ENCODE measurements around the gene LIN7A.

LIN7A gene

DNA sequence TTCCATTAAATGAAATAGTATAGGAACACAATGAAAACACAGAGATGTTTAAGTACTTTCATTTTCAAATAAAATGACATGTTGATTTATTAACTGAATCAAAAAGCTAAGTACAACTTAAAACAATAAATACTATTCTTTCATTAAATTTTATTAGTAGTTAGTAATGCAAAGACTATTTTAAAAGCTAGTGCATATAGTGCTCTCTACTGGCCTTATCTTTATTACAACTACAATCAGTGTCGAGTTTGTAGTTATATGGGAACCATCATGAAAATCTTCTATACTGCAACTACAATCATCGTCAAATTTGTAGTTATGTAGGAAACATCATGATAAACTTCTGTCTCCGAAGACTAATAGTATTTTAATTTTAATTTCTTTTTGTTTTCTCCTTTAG is 8.9 kb upstream of the LIN7A start:
- Histone ChIP-seq H3K27me3 (replicated peaks; ENCODE audit: control insufficient read depth, insufficient read depth, low read length) (no peaks in the 10 kb centered on the region), H3K9me3 (ENCODE audit: control insufficient read depth, low read length) (no peaks in the 10 kb centered on the region), H3K9ac (ENCODE audit: low read length) (no peak overlapping the region), H3K36me3 (ENCODE audit: control insufficient read depth, insufficient read depth, low read length, severe bottlenecking) (no peaks in the 10 kb centered on the region), H3K4me1 (ENCODE audit: control insufficient read depth, insufficient read depth, low read length) (peaks cover 6% of the 10 kb centered on the region), H3K4me3 (ENCODE audit: low read length) (no peak overlapping the region)
- DNase-seq (ENCODE audit: low read depth), result peak; percentile 56

DNA sequence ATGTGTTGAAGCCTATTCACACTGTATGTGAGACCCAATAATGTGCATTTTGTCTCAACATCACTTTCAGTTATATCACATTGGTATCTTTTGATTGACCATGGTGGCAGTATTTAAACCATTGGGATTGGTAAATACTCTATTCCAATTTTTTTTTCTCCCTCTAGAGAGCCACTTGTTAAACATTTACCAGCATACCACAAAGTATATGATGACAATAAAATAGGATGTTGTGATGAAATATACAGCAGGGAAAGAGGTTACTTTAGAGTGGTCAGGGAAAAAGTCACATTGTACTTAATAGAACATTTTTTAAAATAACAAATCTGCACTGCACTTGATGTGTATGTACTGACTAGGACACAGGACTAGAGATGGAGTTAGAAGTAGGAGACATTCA is 5.6 kb upstream of the LIN7A start:
- Histone ChIP-seq H3K9ac (ENCODE audit: low read length) (no peak overlapping the region), H3K4me3 (ENCODE audit: low read length) (no peak overlapping the region), H3K27me3 (replicated peaks; ENCODE audit: control insufficient read depth, insufficient read depth, low read length) (no peaks in the 10 kb centered on the region), H3K36me3 (ENCODE audit: control insufficient read depth, insufficient read depth, low read length, severe bottlenecking) (no peaks in the 10 kb centered on the region), H3K4me1 (ENCODE audit: control insufficient read depth, insufficient read depth, low read length) (peaks cover 8% of the 10 kb centered on the region), H3K9me3 (ENCODE audit: control insufficient read depth, low read length) (no peaks in the 10 kb centered on the region)
- DNase-seq (ENCODE audit: low read depth), result no peak

DNA sequence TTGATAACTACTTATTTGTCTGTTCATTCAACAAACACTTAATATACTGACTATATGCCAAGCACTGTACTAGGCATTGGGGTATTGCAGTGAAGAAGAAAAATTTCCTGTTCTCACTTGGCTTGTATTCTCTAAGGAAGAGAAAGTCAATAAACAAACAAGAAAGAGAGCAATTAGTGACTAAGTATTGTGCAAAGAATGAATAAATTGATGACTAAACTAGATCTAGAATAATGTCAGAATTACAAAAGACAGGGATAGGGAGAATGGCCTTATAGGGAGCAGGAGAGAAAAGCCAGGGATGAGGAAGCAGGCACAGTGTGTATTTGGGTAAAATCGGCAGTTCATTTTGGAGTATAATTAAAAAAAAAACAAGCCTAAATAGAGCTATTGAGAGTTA is 4.2 kb upstream of the LIN7A start:
- H3K4me3 ChIP-seq (ENCODE audit: low read length), result no peak overlapping the region
- H3K9me3 ChIP-seq (ENCODE audit: control insufficient read depth, low read length), result no peaks in the 10 kb centered on the region
- H3K4me1 ChIP-seq (ENCODE audit: control insufficient read depth, insufficient read depth, low read length), result peaks cover 12% of the 10 kb centered on the region
- H3K36me3 ChIP-seq (ENCODE audit: control insufficient read depth, insufficient read depth, low read length, severe bottlenecking), result no peaks in the 10 kb centered on the region
- H3K27me3 ChIP-seq (replicated peaks; ENCODE audit: control insufficient read depth, insufficient read depth, low read length), result no peaks in the 10 kb centered on the region
- H3K9ac ChIP-seq (ENCODE audit: low read length), result no peak overlapping the region
- DNase-seq (ENCODE audit: low read depth), result peak; percentile 18

DNA sequence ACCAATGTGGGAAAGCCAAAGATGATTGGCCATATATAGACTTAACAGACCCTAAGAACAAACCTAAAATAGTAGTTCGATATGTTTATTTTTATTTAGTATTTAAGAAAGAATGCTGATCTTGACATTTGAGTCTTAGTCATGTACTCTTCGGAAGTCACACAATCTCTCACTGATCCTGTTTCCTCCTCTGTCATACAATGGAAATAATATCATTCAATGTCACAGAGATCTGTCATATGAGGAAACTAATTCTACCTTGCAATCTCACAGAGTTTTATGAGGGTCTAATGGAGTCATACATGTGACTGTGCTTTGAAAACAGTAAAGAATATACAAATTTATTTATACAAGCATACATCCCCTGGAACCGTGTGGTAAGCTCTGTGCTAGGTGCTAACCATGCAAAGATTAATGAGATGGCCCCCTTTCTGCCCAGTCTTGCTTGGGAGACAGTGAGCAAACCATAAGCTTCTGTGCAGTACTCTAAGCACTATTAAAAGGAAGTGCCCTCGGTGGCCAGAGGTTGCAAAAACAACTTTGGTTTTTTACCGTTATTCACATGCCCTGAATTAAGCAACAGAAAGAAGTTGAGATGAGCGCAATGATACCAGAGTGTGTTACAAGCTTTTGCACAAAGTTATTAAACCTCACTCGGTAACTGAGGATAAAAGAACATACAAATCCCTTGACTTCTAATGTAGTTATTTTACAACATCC is 1.7 kb upstream of the LIN7A start:
- Histone ChIP-seq H3K4me1 (ENCODE audit: control insufficient read depth, insufficient read depth, low read length) (peaks cover 17% of the 10 kb centered on the region), H3K27me3 (replicated peaks; ENCODE audit: control insufficient read depth, insufficient read depth, low read length) (no peaks in the 10 kb centered on the region), H3K9ac (ENCODE audit: low read length) (no peak overlapping the region), H3K36me3 (ENCODE audit: control insufficient read depth, insufficient read depth, low read length, severe bottlenecking) (no peaks in the 10 kb centered on the region), H3K4me3 (ENCODE audit: low read length) (no peak overlapping the region), H3K9me3 (ENCODE audit: control insufficient read depth, low read length) (no peaks in the 10 kb centered on the region)
- no peak for DNase-seq (ENCODE audit: low read depth)

DNA sequence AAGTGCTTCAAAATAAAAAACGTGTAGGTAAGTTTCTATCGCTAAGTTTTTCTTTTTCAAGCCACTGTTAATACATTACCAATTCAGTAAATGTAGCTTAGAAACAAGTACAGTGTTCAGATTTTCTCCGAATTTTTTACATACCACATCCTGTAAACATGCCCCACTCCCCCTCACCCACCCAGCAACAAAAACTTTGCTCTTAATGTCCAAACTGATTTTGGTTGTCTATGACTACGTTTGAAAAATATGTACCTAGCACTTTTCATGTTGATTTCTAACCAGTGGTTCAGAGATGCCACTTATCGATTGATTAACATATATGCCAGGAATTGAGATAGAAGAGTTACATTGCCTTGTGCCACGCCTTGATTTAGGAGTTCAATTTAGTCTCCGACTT is 663 bp upstream of the LIN7A start:
- Histone ChIP-seq H3K9ac (ENCODE audit: low read length) (no peak overlapping the region), H3K36me3 (ENCODE audit: control insufficient read depth, insufficient read depth, low read length, severe bottlenecking) (no peaks in the 10 kb centered on the region), H3K9me3 (ENCODE audit: control insufficient read depth, low read length) (no peaks in the 10 kb centered on the region), H3K27me3 (replicated peaks; ENCODE audit: control insufficient read depth, insufficient read depth, low read length) (no peaks in the 10 kb centered on the region), H3K4me1 (ENCODE audit: control insufficient read depth, insufficient read depth, low read length) (peaks cover 17% of the 10 kb centered on the region), H3K4me3 (ENCODE audit: low read length) (no peak overlapping the region)
- no peak for DNase-seq (ENCODE audit: low read depth)

DNA sequence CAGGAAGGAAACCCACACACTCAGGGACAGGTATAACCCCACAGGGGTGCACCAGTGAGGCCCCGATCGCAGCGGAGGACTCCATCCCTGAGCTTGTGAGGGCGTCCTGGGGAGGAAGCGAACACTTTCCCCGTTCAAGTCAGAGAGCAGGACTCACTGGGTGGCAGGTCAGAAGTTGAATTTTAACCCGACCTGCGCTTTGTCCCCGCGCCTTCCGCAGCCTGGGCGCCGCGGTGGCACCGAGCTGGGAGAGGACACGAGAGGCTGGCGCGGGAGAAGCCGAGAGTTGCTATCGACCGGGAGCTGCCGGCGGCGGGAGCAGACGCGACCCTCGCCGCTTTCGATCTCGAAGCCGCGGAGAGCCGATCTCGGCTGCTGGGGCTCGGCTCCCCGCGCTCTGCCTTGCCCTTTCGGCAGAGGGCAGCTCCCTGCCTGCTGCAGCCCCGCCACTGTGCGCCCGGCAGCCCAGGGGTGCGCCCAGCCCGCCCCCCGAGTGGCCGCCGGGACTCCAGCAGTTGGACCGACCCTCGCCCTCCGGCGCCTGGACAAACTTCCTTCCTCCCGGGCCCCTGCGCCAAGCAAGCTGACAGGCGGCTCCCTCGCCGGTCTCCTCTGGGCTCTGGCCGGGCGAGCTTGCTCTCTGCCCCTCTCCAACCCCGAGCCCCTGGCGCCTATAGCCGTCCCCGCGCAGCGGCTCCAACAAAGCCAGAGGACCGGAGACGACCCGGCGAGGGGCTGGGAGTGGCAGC is 918 bp downstream of the LIN7A start:
- DNase-seq (ENCODE audit: low read depth), result peak; percentile 72
- Histone ChIP-seq H3K27me3 (replicated peaks; ENCODE audit: control insufficient read depth, insufficient read depth, low read length) (no peaks in the 10 kb centered on the region), H3K36me3 (ENCODE audit: control insufficient read depth, insufficient read depth, low read length, severe bottlenecking) (no peaks in the 10 kb centered on the region), H3K9ac (ENCODE audit: low read length) (peak overlapping the region; percentile 83), H3K9me3 (ENCODE audit: control insufficient read depth, low read length) (no peaks in the 10 kb centered on the region), H3K4me1 (ENCODE audit: control insufficient read depth, insufficient read depth, low read length) (peaks cover 13% of the 10 kb centered on the region), H3K4me3 (ENCODE audit: low read length) (peak overlapping the region; percentile 91)

DNA sequence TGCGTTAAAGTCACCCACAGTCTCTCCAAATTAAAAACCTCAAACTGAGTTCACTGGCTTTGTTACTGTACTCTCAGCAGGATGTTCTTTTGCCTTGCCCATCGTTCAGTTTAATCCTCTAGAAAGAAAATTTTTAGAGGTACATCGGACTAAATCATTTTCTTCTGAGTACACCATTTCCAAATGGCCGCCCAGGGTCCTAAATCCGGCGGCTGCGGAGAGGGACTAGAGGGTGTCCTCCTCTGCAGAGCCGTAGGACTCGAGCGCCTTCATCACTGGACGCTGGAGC is 1.4 kb downstream of the LIN7A start:
- Histone ChIP-seq H3K4me1 (ENCODE audit: control insufficient read depth, insufficient read depth, low read length) (peaks cover 9% of the 10 kb centered on the region), H3K4me3 (ENCODE audit: low read length) (peak overlapping the region; percentile 91), H3K9ac (ENCODE audit: low read length) (peak overlapping the region; percentile 83), H3K27me3 (replicated peaks; ENCODE audit: control insufficient read depth, insufficient read depth, low read length) (no peaks in the 10 kb centered on the region), H3K9me3 (ENCODE audit: control insufficient read depth, low read length) (no peaks in the 10 kb centered on the region), H3K36me3 (ENCODE audit: control insufficient read depth, insufficient read depth, low read length, severe bottlenecking) (no peaks in the 10 kb centered on the region)
- peak; percentile 72 for DNase-seq (ENCODE audit: low read depth)

DNA sequence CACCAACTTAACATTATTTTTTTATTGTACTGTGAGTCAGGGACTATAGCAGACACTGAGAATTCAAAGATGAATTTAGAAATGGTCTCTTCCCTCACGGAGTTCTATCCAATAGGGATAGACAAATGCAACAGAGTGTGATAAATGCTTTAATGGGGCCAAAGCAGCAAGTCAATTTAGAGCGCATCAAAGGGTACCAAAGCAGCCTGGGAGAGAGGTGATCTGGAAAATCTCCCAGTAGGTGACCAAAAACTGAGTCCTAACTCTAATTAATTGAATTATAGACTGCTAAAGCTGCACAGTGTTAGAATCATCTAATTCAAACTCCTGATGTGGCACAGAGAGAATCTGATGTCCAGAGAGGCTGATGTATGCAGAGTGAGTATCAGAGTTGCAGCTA is 2.6 kb downstream of the LIN7A start:
- Histone ChIP-seq H3K9me3 (ENCODE audit: control insufficient read depth, low read length) (no peaks in the 10 kb centered on the region), H3K4me1 (ENCODE audit: control insufficient read depth, insufficient read depth, low read length) (peaks cover 9% of the 10 kb centered on the region), H3K27me3 (replicated peaks; ENCODE audit: control insufficient read depth, insufficient read depth, low read length) (no peaks in the 10 kb centered on the region), H3K4me3 (ENCODE audit: low read length) (no peak overlapping the region), H3K9ac (ENCODE audit: low read length) (no peak overlapping the region), H3K36me3 (ENCODE audit: control insufficient read depth, insufficient read depth, low read length, severe bottlenecking) (no peaks in the 10 kb centered on the region)
- no peak for DNase-seq (ENCODE audit: low read depth)

DNA sequence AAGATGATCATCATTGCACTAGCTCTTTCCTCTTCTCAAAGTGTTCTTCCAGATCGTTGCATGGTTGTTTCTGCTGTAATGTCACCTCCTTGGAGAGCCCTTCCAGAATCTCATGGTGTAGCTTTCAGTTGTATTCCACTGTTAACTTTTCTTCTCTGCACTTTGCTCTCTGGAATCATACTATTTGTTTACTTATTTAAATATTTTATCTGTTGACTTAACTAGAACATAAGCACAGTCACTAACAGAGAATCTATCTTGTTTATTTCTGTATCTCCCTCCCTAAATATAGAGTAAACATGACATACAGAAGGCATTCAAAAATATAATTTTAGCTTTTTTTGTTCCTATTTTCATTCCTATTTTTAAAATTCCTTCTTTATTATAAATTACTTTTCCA is 11.8 kb downstream of the LIN7A start:
- no peak overlapping the region for H3K9ac ChIP-seq (ENCODE audit: low read length)
- no peak overlapping the region for H3K4me3 ChIP-seq (ENCODE audit: low read length)
- H3K27me3 ChIP-seq (replicated peaks; ENCODE audit: control insufficient read depth, insufficient read depth, low read length), result no peaks in the 10 kb centered on the region
- H3K9me3 ChIP-seq (ENCODE audit: control insufficient read depth, low read length), result no peaks in the 10 kb centered on the region
- H3K4me1 ChIP-seq (ENCODE audit: control insufficient read depth, insufficient read depth, low read length), result no peaks in the 10 kb centered on the region
- no peak for DNase-seq (ENCODE audit: low read depth)
- no peaks in the 10 kb centered on the region for H3K36me3 ChIP-seq (ENCODE audit: control insufficient read depth, insufficient read depth, low read length, severe bottlenecking)

DNA sequence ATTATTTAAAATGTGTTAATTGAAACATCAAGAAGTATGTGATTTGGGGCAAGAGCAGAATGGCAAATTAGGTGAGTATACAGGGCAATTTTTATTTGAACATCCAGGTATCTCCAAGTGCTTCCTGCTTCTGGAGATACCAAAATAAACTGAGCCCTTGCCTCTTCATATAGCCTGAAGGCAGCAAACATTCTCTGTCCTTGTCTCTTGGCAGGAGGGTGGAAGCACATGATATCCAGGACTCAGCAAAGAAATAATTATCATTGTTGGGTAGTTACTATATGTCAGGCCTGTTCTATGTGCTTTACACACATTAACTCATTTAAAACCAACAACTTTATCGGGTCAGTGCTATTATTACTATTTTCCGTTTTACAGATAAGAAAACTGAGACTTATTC is 12.5 kb downstream of the LIN7A start:
- Histone ChIP-seq H3K27me3 (replicated peaks; ENCODE audit: control insufficient read depth, insufficient read depth, low read length) (no peaks in the 10 kb centered on the region), H3K9me3 (ENCODE audit: control insufficient read depth, low read length) (no peaks in the 10 kb centered on the region), H3K9ac (ENCODE audit: low read length) (no peak overlapping the region), H3K36me3 (ENCODE audit: control insufficient read depth, insufficient read depth, low read length, severe bottlenecking) (no peaks in the 10 kb centered on the region), H3K4me3 (ENCODE audit: low read length) (no peak overlapping the region), H3K4me1 (ENCODE audit: control insufficient read depth, insufficient read depth, low read length) (no peaks in the 10 kb centered on the region)
- peak; percentile 29 for DNase-seq (ENCODE audit: low read depth)

DNA sequence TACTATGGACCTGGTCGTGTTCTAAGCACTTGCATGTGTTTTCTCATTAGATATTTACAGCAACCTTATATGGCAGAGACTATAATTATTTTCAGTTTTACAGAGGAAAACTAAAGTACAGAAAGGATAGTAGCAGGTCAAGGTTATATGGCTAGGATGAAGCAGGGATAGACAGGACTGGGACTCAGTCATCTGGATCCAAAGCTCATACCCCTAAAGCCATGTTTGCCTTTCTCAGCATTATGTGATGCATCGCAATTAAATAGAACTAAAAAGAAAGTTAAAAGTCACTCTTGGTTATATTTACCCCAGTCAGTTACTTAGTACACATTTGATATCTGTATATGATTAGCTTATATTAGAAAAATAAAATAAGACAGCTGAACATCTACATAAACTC is 13.3 kb downstream of the LIN7A start:
- H3K27me3 ChIP-seq (replicated peaks; ENCODE audit: control insufficient read depth, insufficient read depth, low read length), result no peaks in the 10 kb centered on the region
- H3K4me1 ChIP-seq (ENCODE audit: control insufficient read depth, insufficient read depth, low read length), result no peaks in the 10 kb centered on the region
- H3K9ac ChIP-seq (ENCODE audit: low read length), result no peak overlapping the region
- no peak overlapping the region for H3K4me3 ChIP-seq (ENCODE audit: low read length)
- DNase-seq (ENCODE audit: low read depth), result no peak
- H3K36me3 ChIP-seq (ENCODE audit: control insufficient read depth, insufficient read depth, low read length, severe bottlenecking), result no peaks in the 10 kb centered on the region
- no peaks in the 10 kb centered on the region for H3K9me3 ChIP-seq (ENCODE audit: control insufficient read depth, low read length)

DNA sequence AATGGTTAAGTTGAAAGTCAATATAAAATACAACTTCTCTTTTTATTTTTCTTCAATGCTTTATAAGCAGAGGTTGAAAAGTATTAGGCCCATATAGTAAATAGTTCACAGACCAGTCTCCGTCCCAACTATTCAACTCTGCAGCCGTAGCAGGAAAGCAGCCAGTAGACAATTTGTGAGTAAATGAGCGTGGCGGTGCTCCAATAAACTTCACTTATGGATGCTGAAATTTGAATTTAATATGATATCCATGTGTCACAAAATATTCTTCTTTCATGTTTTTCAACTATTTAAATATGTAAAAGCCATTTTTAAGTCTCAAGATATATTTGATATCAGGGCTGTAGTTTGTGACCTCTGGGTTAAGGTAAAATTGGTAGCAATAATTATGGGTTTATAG is 17.7 kb downstream of the LIN7A start:
- DNase-seq (ENCODE audit: low read depth), result no peak

More for the DNA sequence above, 17.7 kb downstream of the LIN7A start:
- H3K27me3 ChIP-seq (replicated peaks; ENCODE audit: control insufficient read depth, insufficient read depth, low read length), result no peaks in the 10 kb centered on the region
- H3K9me3 ChIP-seq (ENCODE audit: control insufficient read depth, low read length), result no peaks in the 10 kb centered on the region
- no peaks in the 10 kb centered on the region for H3K4me1 ChIP-seq (ENCODE audit: control insufficient read depth, insufficient read depth, low read length)
- H3K9ac ChIP-seq (ENCODE audit: low read length), result no peak overlapping the region
- no peaks in the 10 kb centered on the region for H3K36me3 ChIP-seq (ENCODE audit: control insufficient read depth, insufficient read depth, low read length, severe bottlenecking)
- no peak overlapping the region for H3K4me3 ChIP-seq (ENCODE audit: low read length)
